SU-DHL-6 (cell line): ENCODE data around the gene THAP10.

Experiments
- H2AFZ ChIP-seq: fragments of 200-600 bp; sonication (generic); 2 replicates; pipeline ENCODE4 v1.6.1; 2014; ENCODE audit warnings: low read depth, mild to moderate bottlenecking, moderate library complexity, mixed read lengths, antibody characterized with exemption, low read length; ENCODE audit not compliant: severe bottlenecking
- H3F3A ChIP-seq: fragments of 200-600 bp; shearing (Covaris generic); 2 replicates; pipeline ENCODE4 v1.6.0; 2016; ENCODE audit warnings: antibody characterized with exemption, mild to moderate bottlenecking; ENCODE audit not compliant: insufficient read depth
- H3K27ac ChIP-seq: fragments of 200-600 bp; sonication (generic); 2 replicates; pipeline ENCODE4 v1.5.1; 2016; ENCODE audit warnings: low read depth, mild to moderate bottlenecking, low read length, moderate library complexity, mixed read lengths
- H3K27me3 ChIP-seq: fragments of 200-600 bp; sonication (generic), shearing (Covaris generic); 2 replicates; pipeline ENCODE4 v1.6.0; 2014; ENCODE audit warnings: mild to moderate bottlenecking, low read length
- H3K36me3 ChIP-seq: fragments of 200-600 bp; sonication (generic); 2 replicates; pipeline ENCODE4 v1.6.1; 2014; ENCODE audit warnings: mild to moderate bottlenecking, low read length, mixed read lengths
- H3K4me2 ChIP-seq: fragments of 300-600, 200-600 bp; shearing (Covaris generic), sonication (generic); 2 replicates; pipeline ENCODE4 v1.6.0; 2014; ENCODE audit warnings: low read length, low read depth, mild to moderate bottlenecking; ENCODE audit not compliant: poor library complexity, severe bottlenecking
- H3K4me3 ChIP-seq: fragments of 200-600 bp; sonication (generic); 2 replicates; pipeline ENCODE4 v1.5.1; 2014; ENCODE audit warnings: antibody characterized with exemption, low read length, mild to moderate bottlenecking, mixed read lengths; ENCODE audit not compliant: insufficient read depth, poor library complexity, severe bottlenecking
- H3K79me2 ChIP-seq: fragments of 200-600 bp; sonication (generic); 2 replicates; pipeline ENCODE4 v1.6.1; 2014; ENCODE audit warnings: mild to moderate bottlenecking, low read length, moderate library complexity; ENCODE audit not compliant: insufficient read depth
- H3K9ac ChIP-seq: fragments of 200-600 bp; sonication (generic); 2 replicates; pipeline ENCODE4 v1.7.0; 2014; ENCODE audit warnings: mild to moderate bottlenecking, low read length
- H3K9me2 ChIP-seq: fragments of 200-600 bp; sonication (generic); replicated peaks from 2 replicates; pipeline ENCODE4 v1.6.1; 2014; ENCODE audit warnings: low read length; ENCODE audit not compliant: insufficient read depth
- H3K9me3 ChIP-seq: fragments of 200-600 bp; sonication (generic); 2 replicates; pipeline ENCODE4 v1.6.1; 2014; ENCODE audit warnings: low read length, mixed read lengths; ENCODE audit not compliant: insufficient read depth
- H4K20me1 ChIP-seq: fragments of 200-600 bp; sonication (generic); 2 replicates; pipeline ENCODE4 v1.6.1; 2014; ENCODE audit warnings: low read depth, mild to moderate bottlenecking, antibody characterized with exemption, low read length, moderate library complexity, mixed read lengths
- CTCF ChIP-seq: fragments of 200-600 bp; sonication (generic); IDR thresholded peaks from one replicate; pipeline ENCODE4 v1.5.1; 2017; ENCODE audit warnings: antibody characterized with exemption, mild to moderate bottlenecking, low read length, moderate library complexity; ENCODE audit not compliant: insufficient read depth, poor library complexity, severe bottlenecking
- EZH2phosphoT487 ChIP-seq: fragments of 200-600 bp; sonication (generic), shearing (Covaris generic); conservative IDR thresholded peaks from 2 replicates; pipeline ENCODE4 v1.6.1; 2018; ENCODE audit warnings: mild to moderate bottlenecking, antibody characterized with exemption, low read length, moderate library complexity, mixed read lengths

THAP10 gene

GRCh38 chr15:70845602-70846360 lies 46.5 kb downstream of the THAP10 start:
- TF ChIP-seq EZH2phosphoT487 (no peak), CTCF (no peak)
- no peak overlapping the region for H3K9ac ChIP-seq
- H3K27me3 ChIP-seq = no peaks in the 10 kb centered on the region
- no peaks in the 10 kb centered on the region for H3K36me3 ChIP-seq
- no peak overlapping the region for H3K27ac ChIP-seq
- H3F3A ChIP-seq = no peaks in the 10 kb centered on the region
- no peak overlapping the region for H2AFZ ChIP-seq
- no peaks in the 10 kb centered on the region for H3K9me3 ChIP-seq
- no peak overlapping the region for H3K4me2 ChIP-seq
- no peaks in the 10 kb centered on the region for H3K9me2 ChIP-seq
- no peaks in the 10 kb centered on the region for H4K20me1 ChIP-seq
- no peaks in the 10 kb centered on the region for H3K79me2 ChIP-seq
- no peak overlapping the region for H3K4me3 ChIP-seq

GRCh38 chr15:70837476-70837875 lies 54.8 kb downstream of the THAP10 start:
- H3K27ac ChIP-seq = no peak overlapping the region
- no peak overlapping the region for H2AFZ ChIP-seq
- no peak overlapping the region for H3K9ac ChIP-seq
- no peak overlapping the region for H3K4me3 ChIP-seq
- H3K9me3 ChIP-seq = no peaks in the 10 kb centered on the region
- no peaks in the 10 kb centered on the region for H3K79me2 ChIP-seq
- no peaks in the 10 kb centered on the region for H3K36me3 ChIP-seq
- no peak overlapping the region for H3K4me2 ChIP-seq
- TF ChIP-seq CTCF (no peak), EZH2phosphoT487 (no peak)
- no peaks in the 10 kb centered on the region for H3K9me2 ChIP-seq
- no peaks in the 10 kb centered on the region for H4K20me1 ChIP-seq
- H3F3A ChIP-seq = no peaks in the 10 kb centered on the region
- no peaks in the 10 kb centered on the region for H3K27me3 ChIP-seq

GRCh38 chr15:70835841-70836240 lies 56.4 kb downstream of the THAP10 start:
- no peak overlapping the region for H3K4me3 ChIP-seq
- H3K9me3 ChIP-seq = no peaks in the 10 kb centered on the region
- no peaks in the 10 kb centered on the region for H3K9me2 ChIP-seq
- H3K4me2 ChIP-seq = no peak overlapping the region
- no peaks in the 10 kb centered on the region for H3K79me2 ChIP-seq
- no peak overlapping the region for H3K27ac ChIP-seq
- H3F3A ChIP-seq = no peaks in the 10 kb centered on the region
- no peaks in the 10 kb centered on the region for H3K36me3 ChIP-seq
- H4K20me1 ChIP-seq = no peaks in the 10 kb centered on the region
- no peak overlapping the region for H2AFZ ChIP-seq
- TF ChIP-seq EZH2phosphoT487 (no peak), CTCF (no peak)
- H3K9ac ChIP-seq = no peak overlapping the region
- H3K27me3 ChIP-seq = no peaks in the 10 kb centered on the region
